Measurements from ENCODE around the gene DEDD. TPM values are rescaled to one million over a fixed set of nuclear protein-coding genes. Genes with fewer than 3 reads are reported as not detected.
A peak's percentile ranks its signal among the peaks of the same experiment; 100 is the strongest.

Gene DEDD
- total and polyA plus RNA-seq, 2 of the 13 experiments (the other 11 are each of a cell fraction or from before 2014, with no cell fraction given), result 12.6 to 27.8 TPM

GRCh38 chr1:161153682-161154337 lies 21.3 kb upstream of the DEDD start, which contains the start of gene UFC1 (continued):
- TF ChIP-seq ZNF687 (CRISPR knock-in tag; IDR thresholded peaks at IDR 0.05) (peak; percentile 69), PAWR (CRISPR knock-in tag; IDR thresholded peaks at IDR 0.05; ENCODE audit: borderline replicate concordance) (no peak), KDM4B (CRISPR knock-in tag; IDR thresholded peaks at IDR 0.05) (no peak), ATAD3A (CRISPR knock-in tag; IDR thresholded peaks at IDR 0.05) (no peak), CSRNP2 (CRISPR knock-in tag; conservative IDR thresholded peaks at IDR 0.05; ENCODE audit: low read depth) (no peak), PRMT3 (CRISPR knock-in tag; IDR thresholded peaks at IDR 0.05; ENCODE audit: borderline replicate concordance, low read depth) (no peak), CCDC6 (CRISPR knock-in tag; IDR thresholded peaks at IDR 0.05) (no peak), CREM (IDR thresholded peaks at IDR 0.05) (peak; percentile 82; the same call in 1 of the 2 replicates), CREM (CRISPR knock-in tag; IDR thresholded peaks at IDR 0.05) (no peak), ZNF205 (CRISPR knock-in tag; IDR thresholded peaks at IDR 0.05) (no peak), HCFC1 (IDR thresholded peaks at IDR 0.05; ENCODE audit: low read depth, low read length) (no peak; the same call in 1 of the 2 replicates), ZNF17 (CRISPR knock-in tag; IDR thresholded peaks at IDR 0.05) (no peak), TRIM22 (IDR thresholded peaks at IDR 0.05) (no peak), ATM (IDR thresholded peaks at IDR 0.05; ENCODE audit: borderline replicate concordance) (no peak), HES4 (CRISPR knock-in tag; IDR thresholded peaks at IDR 0.05; ENCODE audit: borderline replicate concordance) (0 out of 2 replicates have a peak, but pooled peaks have one; percentile 46), ZNF142 (CRISPR knock-in tag; IDR thresholded peaks at IDR 0.05) (peak; percentile 61; the same call in 1 of the 2 replicates)

All from HepG2 (cell line).